NCI-H146 (cell line): ENCODE measurements around the gene IRF7.

ENCODE experiments used
- DNase-seq: peaks from one replicate; lab custom pipeline; 2025; lab: John Stamatoyannopoulos, UW

The IRF7 gene

GRCh38 chr11:563812-564578 lies 51.8 kb downstream of the IRF7 start:
- DNase-seq = no peak

- no peak for DNase-seq
Measured at GRCh38 chr11:563066-563811, 52.5 kb downstream of the IRF7 start.
